ENCODE measurements around the gene HNRNPA2B1. TPM values are rescaled to one million over a fixed set of nuclear protein-coding genes. Genes with fewer than 3 reads are reported as not detected.
A peak's percentile ranks its signal among the peaks of the same experiment; 100 is the strongest.

Gene HNRNPA2B1
- total and polyA plus RNA-seq, 4 experiments from 2014 or later, result 450 to 700 (median 470) TPM

DNA sequence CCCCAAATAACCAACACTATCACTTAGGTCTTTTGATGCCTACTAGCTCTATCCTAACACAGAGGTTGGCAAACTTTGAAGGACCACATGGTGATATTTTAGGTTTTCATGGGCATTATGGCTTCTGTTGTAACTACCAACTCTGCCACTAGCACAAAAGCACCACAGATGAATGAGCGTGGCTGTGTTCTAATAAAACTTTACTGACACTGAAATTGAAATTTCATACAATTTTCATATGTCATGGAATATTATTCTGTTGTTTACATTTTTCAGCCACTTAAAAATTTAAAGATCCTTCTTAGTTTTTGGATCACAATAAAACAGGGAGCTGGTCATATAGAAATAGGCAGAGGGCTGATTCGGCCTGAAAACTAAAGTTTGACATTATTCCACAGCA, 27.4 kb upstream of the HNRNPA2B1 start:
- H3K36me3 ChIP-seq (ENCODE audit: insufficient read depth, low read length), result no peaks in the 10 kb centered on the region
- CTCF ChIA-PET (ENCODE audit: partially characterized antibody), result interaction anchor here (1.0 to 1.5 kb wide), 2 partner anchors 10 to 13 kb away, joined by 3 read pairs; no protein-coding TSS in a partner anchor
- no peaks in the 10 kb centered on the region for H3K27me3 ChIP-seq (ENCODE audit: insufficient read depth, low read length)
- peaks cover 0 to 5% of the 10 kb centered on the region in 2 donors for H3K27me3 Mint-ChIP-seq
- H3K9me3 Mint-ChIP-seq, result no peaks in the 10 kb centered on the region
- H3K36me3 Mint-ChIP-seq, result no peaks in the 10 kb centered on the region
- no peak for DNase-seq
- no peaks in the 10 kb centered on the region for H3K9me3 ChIP-seq (ENCODE audit: control insufficient read depth in 1 of 2, low read length in 2 of 2)
- no peak overlapping the region for H3K4me3 ChIP-seq (ENCODE audit: low read length in 2 of 2)
- H3K4me1 ChIP-seq (ENCODE audit: insufficient read depth, low read length), result no peaks in the 10 kb centered on the region
- H3K4me3 Mint-ChIP-seq, result no peak overlapping the region
- H3K27ac ChIP-seq (ENCODE audit: low read depth, low read length), result no peak overlapping the region
- intact Hi-C loops (cut with micrococcal nuclease), result no loop called here
- no peaks in the 10 kb centered on the region for H3K4me1 Mint-ChIP-seq
- POLR2A ChIA-PET (ENCODE audit: partially characterized antibody), result no interaction called here
- no peak overlapping the region for H3K27ac Mint-ChIP-seq

GRCh38 chr7:26224359-26224758, 23.8 kb upstream of the HNRNPA2B1 start:
- Histone ChIP-seq H3K36me3 (ENCODE audit: insufficient read depth, low read length) (no peaks in the 10 kb centered on the region), H3K4me1 (ENCODE audit: insufficient read depth, low read length) (no peaks in the 10 kb centered on the region), H3K27me3 (ENCODE audit: insufficient read depth, low read length) (no peaks in the 10 kb centered on the region), H3K27ac (ENCODE audit: low read depth, low read length) (no peak overlapping the region), H3K4me3 (ENCODE audit: low read length in 2 of 2) (no peak overlapping the region), H3K9me3 (ENCODE audit: control insufficient read depth in 1 of 2, low read length in 2 of 2) (no peaks in the 10 kb centered on the region)
- CTCF ChIA-PET (ENCODE audit: partially characterized antibody), result no interaction called here
- Mint-ChIP-seq H3K27me3 (peaks cover 0 to 5% of the 10 kb centered on the region in 2 donors), H3K9me3 (no peaks in the 10 kb centered on the region), H3K4me3 (no peak overlapping the region), H3K36me3 (no peaks in the 10 kb centered on the region), H3K4me1 (no peaks in the 10 kb centered on the region), H3K27ac (no peak overlapping the region)
- POLR2A ChIA-PET (ENCODE audit: partially characterized antibody), result no interaction called here
- intact Hi-C loops (cut with micrococcal nuclease), result no loop called here
- no peak for DNase-seq

GRCh38 chr7:26216049-26216448, 15.5 kb upstream of the HNRNPA2B1 start:
- CTCF ChIA-PET (ENCODE audit: partially characterized antibody), result no interaction called here
- no peaks in the 10 kb centered on the region for H3K9me3 ChIP-seq (ENCODE audit: control insufficient read depth in 1 of 2, low read length in 2 of 2)
- no peaks in the 10 kb centered on the region for H3K4me1 ChIP-seq (ENCODE audit: insufficient read depth, low read length)
- no peak overlapping the region for H3K4me3 ChIP-seq (ENCODE audit: low read length in 2 of 2)
- no peak for DNase-seq
- no peaks in the 10 kb centered on the region for H3K9me3 Mint-ChIP-seq
- intact Hi-C loops (cut with micrococcal nuclease), result no loop called here
- H3K27ac ChIP-seq (ENCODE audit: low read depth, low read length), result no peak overlapping the region
- no peaks in the 10 kb centered on the region for H3K27me3 ChIP-seq (ENCODE audit: insufficient read depth, low read length)
- no peak overlapping the region for H3K4me3 Mint-ChIP-seq
- POLR2A ChIA-PET (ENCODE audit: partially characterized antibody), result interaction anchor here (3.2 kb wide), 1 partner anchor 11 kb away, joined by 12 read pairs; no protein-coding TSS in a partner anchor
- H3K27ac Mint-ChIP-seq, result peak overlapping the region in 1 of 7 donors; percentile 1
- no peaks in the 10 kb centered on the region for H3K27me3 Mint-ChIP-seq
- peaks cover 8% of the 10 kb centered on the region for H3K36me3 ChIP-seq (ENCODE audit: insufficient read depth, low read length)
- peaks cover 25 to 29% of the 10 kb centered on the region in 2 donors for H3K36me3 Mint-ChIP-seq
- H3K4me1 Mint-ChIP-seq, result peaks cover 0 to 9% (median 6%) of the 10 kb centered on the region in 4 donors

DNA sequence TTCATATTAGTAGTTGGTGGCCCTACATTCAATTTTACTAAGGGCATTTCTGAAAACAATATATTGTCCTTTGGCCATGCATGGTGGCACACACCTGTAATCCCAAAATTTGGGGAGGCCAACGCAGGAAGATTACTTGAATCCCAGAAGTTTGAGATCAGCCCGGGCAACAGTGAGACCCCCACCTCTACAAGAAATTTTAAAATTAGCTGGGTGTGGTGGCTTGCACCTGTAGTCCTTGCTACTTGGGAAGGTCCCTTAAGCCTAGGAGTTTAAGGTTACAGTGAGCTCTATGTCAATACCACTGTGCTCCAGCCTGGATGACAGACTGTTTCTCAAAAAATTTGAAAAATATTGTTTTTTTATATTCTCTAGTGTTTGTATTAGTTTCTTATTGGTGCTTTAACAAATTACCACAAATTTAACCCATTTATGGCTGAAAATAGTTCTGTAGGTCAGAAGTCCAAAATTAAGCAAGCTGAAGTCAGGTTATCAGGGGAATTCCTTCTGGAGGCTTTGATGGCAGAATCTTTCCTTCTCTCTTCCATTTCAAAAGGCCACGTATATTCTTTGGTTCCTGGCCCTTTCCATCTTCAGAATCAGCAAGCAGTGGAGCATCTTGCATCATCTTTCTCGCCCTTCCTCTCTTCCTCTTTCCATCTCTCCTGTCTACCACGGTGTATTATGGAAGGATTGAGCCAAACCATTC, 13.4 kb upstream of the HNRNPA2B1 start:
- Histone ChIP-seq H3K27ac (ENCODE audit: low read depth, low read length) (no peak overlapping the region), H3K36me3 (ENCODE audit: insufficient read depth, low read length) (peaks cover 29% of the 10 kb centered on the region), H3K9me3 (ENCODE audit: control insufficient read depth in 1 of 2, low read length in 2 of 2) (no peaks in the 10 kb centered on the region), H3K4me1 (ENCODE audit: insufficient read depth, low read length) (no peaks in the 10 kb centered on the region), H3K4me3 (ENCODE audit: low read length in 2 of 2) (no peak overlapping the region), H3K27me3 (ENCODE audit: insufficient read depth, low read length) (no peaks in the 10 kb centered on the region)
- H3K9me3 Mint-ChIP-seq, result no peaks in the 10 kb centered on the region
- H3K4me1 Mint-ChIP-seq, result peaks cover 6 to 19% (median 12%) of the 10 kb centered on the region in 4 donors
- CTCF ChIA-PET (ENCODE audit: partially characterized antibody), result interaction anchor here (1.2 to 1.5 kb wide), 4 partner anchors 9 to 123 kb away, joined by 3 to 5 read pairs (median 4); no protein-coding TSS in a partner anchor
- H3K27me3 Mint-ChIP-seq, result no peaks in the 10 kb centered on the region
- peaks cover 41 to 46% of the 10 kb centered on the region in 2 donors for H3K36me3 Mint-ChIP-seq
- no peak overlapping the region for H3K4me3 Mint-ChIP-seq
- DNase-seq, result no peak
- POLR2A ChIA-PET (ENCODE audit: partially characterized antibody), result interaction anchor here (1.3 to 3.2 kb wide), 5 partner anchors 9 to 80 kb away, joined by 3 to 12 read pairs (median 8); partner anchors contain the start of genes CBX3 and HNRNPA2B1
- intact Hi-C loops (cut with micrococcal nuclease), result no loop called here
- H3K27ac Mint-ChIP-seq, result peak overlapping the region in 3 of 7 donors; percentile 8 to 89 (median 13)

- Mint-ChIP-seq H3K27ac (no peak overlapping the region), H3K4me3 (no peak overlapping the region), H3K4me1 (peaks cover 6 to 20% (median 12%) of the 10 kb centered on the region in 4 donors), H3K9me3 (no peaks in the 10 kb centered on the region), H3K36me3 (peaks cover 41 to 51% of the 10 kb centered on the region in 2 donors), H3K27me3 (no peaks in the 10 kb centered on the region)
- Histone ChIP-seq H3K36me3 (ENCODE audit: insufficient read depth, low read length) (peaks cover 33% of the 10 kb centered on the region), H3K9me3 (ENCODE audit: control insufficient read depth in 1 of 2, low read length in 2 of 2) (no peaks in the 10 kb centered on the region), H3K4me1 (ENCODE audit: insufficient read depth, low read length) (no peaks in the 10 kb centered on the region), H3K27me3 (ENCODE audit: insufficient read depth, low read length) (no peaks in the 10 kb centered on the region), H3K4me3 (ENCODE audit: low read length in 2 of 2) (no peak overlapping the region), H3K27ac (ENCODE audit: low read depth, low read length) (no peak overlapping the region)
- intact Hi-C loops (cut with micrococcal nuclease), result no loop called here
- no peak for DNase-seq
- ChIA-PET POLR2A (ENCODE audit: partially characterized antibody) (interaction anchor here (0.7 to 3.2 kb wide), 5 partner anchors 8 to 22 kb away, joined by 3 to 12 read pairs (median 8); partner anchors contain the start of genes CBX3 and HNRNPA2B1), CTCF (ENCODE audit: partially characterized antibody) (interaction anchor here (1.2 to 1.3 kb wide), 2 partner anchors 72 to 122 kb away, joined by 3 to 5 read pairs; no protein-coding TSS in a partner anchor)
These were observed 12.6 kb upstream of the HNRNPA2B1 start for GRCh38 chr7:26212921-26213718.

DNA sequence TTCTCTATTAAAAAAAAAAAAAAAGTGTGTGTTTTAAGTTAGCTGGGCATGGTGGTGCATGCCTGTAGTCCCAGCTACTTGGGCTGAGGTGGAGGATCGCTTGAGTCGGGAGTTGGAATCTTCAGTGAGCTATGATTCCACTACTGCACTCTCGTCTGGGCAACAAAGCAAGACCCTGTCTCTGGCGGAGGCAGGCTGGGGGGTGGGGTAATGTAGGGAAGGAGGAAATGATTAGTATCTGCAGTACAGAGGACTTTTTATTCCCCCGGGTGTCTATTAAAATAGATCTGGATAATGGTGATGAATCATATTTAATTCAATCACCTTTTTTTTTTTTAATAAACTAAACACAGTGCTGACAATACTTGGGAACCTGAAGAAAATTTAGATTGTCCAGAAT, 7.5 kb upstream of the HNRNPA2B1 start:
- Histone ChIP-seq H3K9me3 (ENCODE audit: control insufficient read depth in 1 of 2, low read length in 2 of 2) (no peaks in the 10 kb centered on the region), H3K27ac (ENCODE audit: low read depth, low read length) (no peak overlapping the region), H3K27me3 (ENCODE audit: insufficient read depth, low read length) (no peaks in the 10 kb centered on the region), H3K4me3 (ENCODE audit: low read length in 2 of 2) (no peak overlapping the region), H3K36me3 (ENCODE audit: insufficient read depth, low read length) (peaks cover 50% of the 10 kb centered on the region), H3K4me1 (ENCODE audit: insufficient read depth, low read length) (peaks cover 41% of the 10 kb centered on the region)
- Mint-ChIP-seq H3K27ac (peak overlapping the region in 3 of 7 donors; percentile 22 to 66 (median 42)), H3K27me3 (no peaks in the 10 kb centered on the region), H3K9me3 (no peaks in the 10 kb centered on the region), H3K4me3 (no peak overlapping the region), H3K4me1 (peaks cover 33 to 67% (median 44%) of the 10 kb centered on the region in 4 donors), H3K36me3 (peaks cover 44 to 73% of the 10 kb centered on the region in 2 donors)
- CTCF ChIA-PET (ENCODE audit: partially characterized antibody), result interaction anchor here (0.8 to 1.3 kb wide), 4 partner anchors 10 to 315 kb away, joined by 3 read pairs; no protein-coding TSS in a partner anchor
- no peak for DNase-seq
- POLR2A ChIA-PET (ENCODE audit: partially characterized antibody), result interaction anchor here (1.0 to 3.2 kb wide), 2 partner anchors 9 to 16 kb away, joined by 4 to 18 read pairs; partner anchors contain the start of gene HNRNPA2B1
- intact Hi-C loops (cut with micrococcal nuclease), result no loop called here
